HCT116 (cell line): ENCODE measurements around the gene PHF2. TPM values are rescaled to one million over a fixed set of nuclear protein-coding genes. Genes with fewer than 3 reads are reported as not detected.

ENCODE experiments used
- ATF3 ChIP-seq: IDR thresholded peaks from 2 replicates; pipeline ENCODE4 v1.6.1; 2012
- CBX3 ChIP-seq: IDR thresholded peaks from 2 replicates; pipeline ENCODE4 v1.6.1; 2012; ENCODE audit warnings: low read depth
- CEBPB ChIP-seq: IDR thresholded peaks from 2 replicates; pipeline ENCODE4 v1.6.1; 2012; ENCODE audit warnings: low read depth
- EGR1 ChIP-seq: IDR thresholded peaks from 2 replicates; pipeline ENCODE4 v1.6.1; 2012; ENCODE audit warnings: low read depth
- ELF1 ChIP-seq: IDR thresholded peaks from 2 replicates; pipeline ENCODE4 v1.6.1; 2012; ENCODE audit warnings: low read depth, borderline replicate concordance
- FOSL1 ChIP-seq: IDR thresholded peaks from 2 replicates; pipeline ENCODE4 v1.6.1; 2012; ENCODE audit warnings: low read depth
- MAX ChIP-seq: IDR thresholded peaks from 2 replicates; pipeline ENCODE4 v1.6.1; 2012
- POLR2A ChIP-seq: IDR thresholded peaks from 2 replicates; pipeline ENCODE4 v1.7.0; 2011; ENCODE audit warnings: borderline replicate concordance; ENCODE audit not compliant: insufficient read depth, insufficient read length; ENCODE audit errors: extremely low read depth
- REST ChIP-seq: IDR thresholded peaks from 2 replicates; pipeline ENCODE4 v1.6.1; 2012; ENCODE audit warnings: low read depth
- ZNF274 ChIP-seq: fragments of 200-500 bp; sonication (Bioruptor generic); IDR thresholded peaks from 2 replicates; pipeline ENCODE4 v1.6.1; 2014; ENCODE audit warnings: mild to moderate bottlenecking, low read depth, low read length, inconsistent platforms
- total RNA-seq: library from RNA; stranded (reverse); gene quantifications from one replicate; pipeline ENCODE4 v1.2.1, GENCODE V29; 2021; ENCODE audit not compliant: unreplicated experiment

PHF2 gene
- total RNA-seq, 1 experiment from 2014 or later = 20.6 TPM

- TF ChIP-seq POLR2A (peak; percentile 22), MAX (0 out of 2 replicates have a peak, but pooled peaks have one; percentile 50), EGR1 (0 out of 2 replicates have a peak, but pooled peaks have one; percentile 36), FOSL1 (no peak), CEBPB (no peak), CBX3 (no peak), ZNF274 (no peak), ELF1 (no peak), ATF3 (no peak), REST (no peak)
These were observed 9.7 kb upstream of the PHF2 start (continued) for GRCh38 chr9:93566408-93567270.
